SU-DHL-6 (cell line): ENCODE measurements around the gene CFL2.

ENCODE experiments used
- H2AFZ ChIP-seq: fragments of 200-600 bp; sonication (generic); 2 replicates; pipeline ENCODE4 v1.6.1; 2014; ENCODE audit warnings: low read depth, mild to moderate bottlenecking, moderate library complexity, mixed read lengths, antibody characterized with exemption, low read length; ENCODE audit not compliant: severe bottlenecking
- H3F3A ChIP-seq: fragments of 200-600 bp; shearing (Covaris generic); 2 replicates; pipeline ENCODE4 v1.6.0; 2016; ENCODE audit warnings: antibody characterized with exemption, mild to moderate bottlenecking; ENCODE audit not compliant: insufficient read depth
- H3K27ac ChIP-seq: fragments of 200-600 bp; sonication (generic); 2 replicates; pipeline ENCODE4 v1.5.1; 2016; ENCODE audit warnings: low read depth, mild to moderate bottlenecking, low read length, moderate library complexity, mixed read lengths
- H3K27me3 ChIP-seq: fragments of 200-600 bp; sonication (generic), shearing (Covaris generic); 2 replicates; pipeline ENCODE4 v1.6.0; 2014; ENCODE audit warnings: mild to moderate bottlenecking, low read length
- H3K36me3 ChIP-seq: fragments of 200-600 bp; sonication (generic); 2 replicates; pipeline ENCODE4 v1.6.1; 2014; ENCODE audit warnings: mild to moderate bottlenecking, low read length, mixed read lengths
- H3K4me2 ChIP-seq: fragments of 300-600, 200-600 bp; shearing (Covaris generic), sonication (generic); 2 replicates; pipeline ENCODE4 v1.6.0; 2014; ENCODE audit warnings: low read length, low read depth, mild to moderate bottlenecking; ENCODE audit not compliant: poor library complexity, severe bottlenecking
- H3K4me3 ChIP-seq: fragments of 200-600 bp; sonication (generic); 2 replicates; pipeline ENCODE4 v1.5.1; 2014; ENCODE audit warnings: antibody characterized with exemption, low read length, mild to moderate bottlenecking, mixed read lengths; ENCODE audit not compliant: insufficient read depth, poor library complexity, severe bottlenecking
- H3K79me2 ChIP-seq: fragments of 200-600 bp; sonication (generic); 2 replicates; pipeline ENCODE4 v1.6.1; 2014; ENCODE audit warnings: mild to moderate bottlenecking, low read length, moderate library complexity; ENCODE audit not compliant: insufficient read depth
- H3K9ac ChIP-seq: fragments of 200-600 bp; sonication (generic); 2 replicates; pipeline ENCODE4 v1.7.0; 2014; ENCODE audit warnings: mild to moderate bottlenecking, low read length
- H3K9me2 ChIP-seq: fragments of 200-600 bp; sonication (generic); replicated peaks from 2 replicates; pipeline ENCODE4 v1.6.1; 2014; ENCODE audit warnings: low read length; ENCODE audit not compliant: insufficient read depth
- H3K9me3 ChIP-seq: fragments of 200-600 bp; sonication (generic); 2 replicates; pipeline ENCODE4 v1.6.1; 2014; ENCODE audit warnings: low read length, mixed read lengths; ENCODE audit not compliant: insufficient read depth
- H4K20me1 ChIP-seq: fragments of 200-600 bp; sonication (generic); 2 replicates; pipeline ENCODE4 v1.6.1; 2014; ENCODE audit warnings: low read depth, mild to moderate bottlenecking, antibody characterized with exemption, low read length, moderate library complexity, mixed read lengths
- CTCF ChIP-seq: fragments of 200-600 bp; sonication (generic); IDR thresholded peaks from one replicate; pipeline ENCODE4 v1.5.1; 2017; ENCODE audit warnings: antibody characterized with exemption, mild to moderate bottlenecking, low read length, moderate library complexity; ENCODE audit not compliant: insufficient read depth, poor library complexity, severe bottlenecking
- EZH2phosphoT487 ChIP-seq: fragments of 200-600 bp; sonication (generic), shearing (Covaris generic); conservative IDR thresholded peaks from 2 replicates; pipeline ENCODE4 v1.6.1; 2018; ENCODE audit warnings: mild to moderate bottlenecking, antibody characterized with exemption, low read length, moderate library complexity, mixed read lengths

Gene CFL2

GRCh38 chr14:34750670-34751069 lies 36.3 kb upstream of the CFL2 start:
- no peak overlapping the region for H3K27ac ChIP-seq
- TF ChIP-seq CTCF (no peak), EZH2phosphoT487 (no peak)
- no peak overlapping the region for H2AFZ ChIP-seq
- no peaks in the 10 kb centered on the region for H3K27me3 ChIP-seq
- peaks cover 20% of the 10 kb centered on the region for H3K36me3 ChIP-seq
- no peaks in the 10 kb centered on the region for H3K79me2 ChIP-seq
- H4K20me1 ChIP-seq = no peaks in the 10 kb centered on the region
- peaks cover 24% of the 10 kb centered on the region; the same call in 1 of the 2 replicates for H3F3A ChIP-seq
- H3K4me2 ChIP-seq = no peak overlapping the region
- H3K9me3 ChIP-seq = no peaks in the 10 kb centered on the region
- no peak overlapping the region for H3K4me3 ChIP-seq
- H3K9ac ChIP-seq = no peak overlapping the region
- no peaks in the 10 kb centered on the region for H3K9me2 ChIP-seq

- Histone ChIP-seq H3K27me3 (no peaks in the 10 kb centered on the region), H2AFZ (no peak overlapping the region), H3F3A (peaks cover 20% of the 10 kb centered on the region; the same call in 1 of the 2 replicates), H3K9me2 (no peaks in the 10 kb centered on the region), H3K4me2 (no peak overlapping the region), H4K20me1 (no peaks in the 10 kb centered on the region), H3K79me2 (no peaks in the 10 kb centered on the region), H3K36me3 (peaks cover 16% of the 10 kb centered on the region), H3K9ac (no peak overlapping the region), H3K27ac (no peak overlapping the region), H3K9me3 (no peaks in the 10 kb centered on the region), H3K4me3 (no peak overlapping the region)
- TF ChIP-seq CTCF (no peak), EZH2phosphoT487 (no peak)
These were observed 35.8 kb upstream of the CFL2 start for GRCh38 chr14:34750233-34750632.

- TF ChIP-seq CTCF (no peak), EZH2phosphoT487 (no peak)
- H3K9ac ChIP-seq = no peak overlapping the region
- H3K27me3 ChIP-seq = no peaks in the 10 kb centered on the region
- H3K4me2 ChIP-seq = no peak overlapping the region
- H3F3A ChIP-seq = peaks cover 20% of the 10 kb centered on the region; the same call in 1 of the 2 replicates
- peaks cover 16% of the 10 kb centered on the region for H3K36me3 ChIP-seq
- no peaks in the 10 kb centered on the region for H3K9me3 ChIP-seq
- no peaks in the 10 kb centered on the region for H3K79me2 ChIP-seq
- no peak overlapping the region for H3K27ac ChIP-seq
- no peak overlapping the region for H2AFZ ChIP-seq
- H3K4me3 ChIP-seq = no peak overlapping the region
- H3K9me2 ChIP-seq = no peaks in the 10 kb centered on the region
- H4K20me1 ChIP-seq = no peaks in the 10 kb centered on the region
These were observed 35.0 kb upstream of the CFL2 start for GRCh38 chr14:34749408-34749807.
